GM19328 (cell line): ENCODE data around the gene CA12.
"Not testable (repeated sequence)": the region's sequence is repeated elsewhere in the genome, so short reads cannot be mapped to it uniquely, and the experiment has no call there.

Source experiments
- ATAC-seq: cut with Tn5 transposase; IDR thresholded peaks from one replicate; pipeline ENCODE4 v1.9.1; 2021; ENCODE audit warnings: mild to moderate bottlenecking, moderate library complexity; ENCODE audit not compliant: unreplicated experiment

Gene CA12

DNA sequence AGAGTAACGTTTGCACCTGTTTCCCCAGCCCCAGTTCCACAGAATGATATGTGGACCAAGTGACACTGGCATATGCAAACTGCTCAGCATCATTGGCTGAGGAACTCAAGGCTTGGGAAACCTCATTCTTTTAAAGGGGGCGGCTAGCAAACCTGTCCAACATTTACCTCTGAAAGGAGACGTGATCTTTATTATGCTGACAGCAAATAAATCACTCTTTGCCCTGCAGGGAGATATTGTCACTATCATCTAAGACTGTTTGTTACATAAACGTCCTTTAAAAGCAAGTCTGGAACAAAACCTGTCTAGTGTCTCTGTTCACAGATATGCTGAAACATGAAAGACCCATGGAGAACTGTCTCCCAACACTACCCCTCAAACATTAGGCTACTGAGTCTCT lies 21.5 kb downstream of the CA12 start:
- no peak for ATAC-seq

GRCh38 chr15:63358241-63359029 lies 23.2 kb downstream of the CA12 start:
- ATAC-seq: no peak

- no peak for ATAC-seq
Observed at GRCh38 chr15:63357731-63358130, 23.9 kb downstream of the CA12 start.

DNA sequence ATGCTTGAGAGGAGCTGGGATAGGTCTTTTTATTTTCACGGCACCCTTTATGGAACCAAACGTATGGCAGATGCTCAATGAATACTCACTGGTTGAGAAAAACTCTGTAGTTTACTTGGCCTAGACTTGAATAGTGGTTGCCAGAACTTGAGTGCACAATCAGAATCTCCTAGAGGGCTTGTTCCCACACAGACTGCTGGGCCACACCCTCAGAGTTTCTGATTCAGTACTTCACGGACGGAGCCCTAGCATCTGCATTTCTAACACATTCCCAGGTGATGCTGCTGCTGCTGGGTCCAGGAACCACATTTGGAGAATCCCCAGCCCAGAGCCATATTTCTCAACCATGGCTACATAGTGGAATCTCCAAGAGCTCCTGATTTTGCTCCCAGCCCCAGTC lies 24.6 kb downstream of the CA12 start:
- ATAC-seq: no peak

- no peak for ATAC-seq
Observed at GRCh38 chr15:63354821-63355650, 26.6 kb downstream of the CA12 start.

- ATAC-seq: no peak
Observed at GRCh38 chr15:63353887-63354286, 27.8 kb downstream of the CA12 start.

GRCh38 chr15:63353261-63353660 lies 28.4 kb downstream of the CA12 start:
- ATAC-seq: no peak

- no peak for ATAC-seq
Observed at GRCh38 chr15:63352808-63353207, 28.8 kb downstream of the CA12 start.

DNA sequence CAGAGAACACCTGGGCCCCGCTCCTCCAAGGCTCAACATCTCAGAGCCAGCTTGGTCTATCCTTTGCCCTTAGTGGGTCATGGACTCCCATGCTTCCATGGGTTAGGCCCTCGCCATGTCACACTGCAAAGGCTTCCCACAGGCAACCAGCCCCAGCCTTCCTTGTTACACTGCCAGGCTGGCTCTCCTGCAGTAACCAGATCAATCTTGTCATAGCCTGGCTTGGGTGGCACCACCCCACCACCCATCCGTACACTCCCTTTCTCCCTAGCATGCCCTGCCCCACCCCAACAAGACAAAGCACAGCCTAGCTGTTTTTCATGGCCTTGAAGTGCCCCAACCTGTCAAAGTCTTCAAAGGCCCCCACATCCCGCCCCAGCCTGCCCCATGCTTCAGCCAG lies 30.5 kb downstream of the CA12 start:
- no peak for ATAC-seq

GRCh38 chr15:63350178-63350621 lies 31.4 kb downstream of the CA12 start:
- no peak for ATAC-seq

- no peak for ATAC-seq
Observed at GRCh38 chr15:63349621-63350020, 32.0 kb downstream of the CA12 start.

- ATAC-seq: no peak
Observed at GRCh38 chr15:63349156-63349555, 32.5 kb downstream of the CA12 start.

- ATAC-seq: no peak
Observed at GRCh38 chr15:63348392-63348791, 33.3 kb downstream of the CA12 start.

DNA sequence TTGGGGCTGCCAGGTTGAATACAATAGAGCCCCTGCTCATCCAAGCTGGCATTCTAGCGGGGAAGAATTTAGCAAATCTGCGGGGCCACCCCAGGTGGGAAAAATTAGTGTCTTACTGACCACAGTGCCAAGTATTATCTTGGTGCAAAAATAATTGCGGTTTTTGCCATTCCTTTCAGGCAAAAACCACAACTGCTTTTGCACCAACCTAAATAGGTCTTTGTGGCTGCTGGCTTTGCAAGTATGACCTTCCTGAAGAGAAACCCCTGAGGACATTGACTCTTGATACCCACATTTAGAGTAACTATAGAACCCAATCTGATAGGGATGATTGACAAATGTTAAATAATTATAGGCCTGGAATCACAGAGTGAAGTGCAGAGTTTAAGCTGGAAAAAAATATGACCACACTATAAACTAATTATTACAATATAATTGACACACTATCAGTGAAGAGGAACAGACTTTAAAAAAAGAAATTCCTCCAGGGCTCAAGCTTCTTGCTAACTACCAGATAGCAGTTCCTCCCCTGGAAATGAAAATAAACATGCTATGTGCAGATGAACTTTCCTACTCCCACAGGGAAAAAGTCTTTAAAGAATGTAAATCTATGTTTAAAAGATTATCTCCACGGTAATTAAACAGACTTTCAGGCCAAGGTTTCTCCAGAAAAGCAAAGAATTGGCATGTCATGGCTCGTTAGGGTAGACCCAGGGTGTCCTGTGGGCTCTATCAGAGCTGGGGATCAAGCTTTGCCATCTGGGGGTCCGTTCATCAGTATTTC lies 34.4 kb downstream of the CA12 start:
- no peak for ATAC-seq

DNA sequence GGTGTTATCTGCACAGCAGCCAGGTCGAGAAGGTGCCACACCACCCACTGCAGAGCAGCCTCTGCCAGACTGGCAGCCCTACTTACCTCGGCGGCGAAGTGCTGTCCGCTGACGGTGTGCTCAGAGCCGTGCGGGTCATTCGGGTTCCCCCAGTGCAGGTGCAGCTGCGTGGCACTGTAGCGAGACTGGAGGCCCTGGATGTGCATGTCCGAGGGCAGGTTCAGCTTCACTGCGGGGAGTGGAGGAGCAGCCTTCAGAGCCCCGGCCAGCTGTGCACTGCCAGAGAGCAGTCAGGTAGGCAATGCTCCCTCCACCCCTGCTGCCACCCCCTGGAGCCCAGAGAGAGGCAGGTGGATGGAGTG lies 36.3 kb downstream of the CA12 start:
- ATAC-seq: no peak

DNA sequence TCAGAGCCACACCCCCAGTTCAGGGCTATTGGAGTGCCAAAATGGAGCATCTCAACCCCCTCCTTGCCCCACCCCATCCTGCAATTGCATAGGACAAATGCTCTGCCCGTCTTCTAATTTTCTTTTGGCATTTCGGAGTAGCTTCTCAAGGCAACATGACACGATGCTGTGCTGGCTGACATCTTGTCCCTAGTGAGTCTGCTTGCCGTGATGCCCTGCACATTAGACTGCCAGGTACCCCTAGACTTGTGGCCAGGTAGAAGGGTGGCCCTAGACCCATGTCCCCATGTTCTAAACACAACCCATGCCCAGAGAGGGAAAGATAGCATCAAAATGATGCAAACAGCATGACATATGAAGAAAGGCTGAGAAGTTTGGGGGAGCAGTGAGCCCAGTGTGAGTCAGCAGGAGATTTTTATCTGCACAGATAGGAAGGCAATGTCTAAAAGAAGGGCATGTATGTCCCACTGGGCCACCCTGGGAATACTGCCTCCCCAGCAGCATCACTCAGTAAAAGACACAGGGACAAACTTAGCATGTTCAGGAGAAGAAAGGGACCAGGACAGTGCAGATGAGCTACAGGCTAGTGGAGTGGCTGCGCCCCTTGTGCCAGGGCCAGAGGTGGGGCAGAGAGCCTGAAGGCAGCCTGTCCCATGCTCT lies 36.8 kb downstream of the CA12 start:
- ATAC-seq: no peak

GRCh38 chr15:63342996-63343562 lies 38.6 kb downstream of the CA12 start:
- ATAC-seq: not testable (repeated sequence)

- no peak for ATAC-seq
Observed at GRCh38 chr15:63341898-63342297, 39.7 kb downstream of the CA12 start.

- ATAC-seq: no peak
Observed at GRCh38 chr15:63340878-63341277, 40.8 kb downstream of the CA12 start.

DNA sequence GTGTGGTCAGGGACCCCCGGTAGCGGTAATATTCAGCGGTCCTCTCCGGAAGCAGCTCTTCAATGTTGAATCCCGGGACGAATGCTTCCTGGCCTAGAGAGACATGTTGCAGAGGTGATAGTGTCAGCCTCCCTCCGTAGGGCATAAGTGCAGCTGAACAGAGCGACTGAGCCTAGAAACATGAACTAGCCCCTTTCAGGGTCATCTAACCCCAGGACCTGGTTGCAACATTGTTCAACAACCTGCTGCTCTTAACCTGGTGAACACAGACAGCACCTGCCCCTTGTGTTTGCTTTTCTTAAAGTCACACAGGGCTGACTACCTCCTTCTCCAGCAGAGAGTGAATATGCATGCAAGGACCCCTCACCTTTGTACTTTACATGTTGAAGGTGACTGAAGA lies 41.3 kb downstream of the CA12 start:
- no peak for ATAC-seq

DNA sequence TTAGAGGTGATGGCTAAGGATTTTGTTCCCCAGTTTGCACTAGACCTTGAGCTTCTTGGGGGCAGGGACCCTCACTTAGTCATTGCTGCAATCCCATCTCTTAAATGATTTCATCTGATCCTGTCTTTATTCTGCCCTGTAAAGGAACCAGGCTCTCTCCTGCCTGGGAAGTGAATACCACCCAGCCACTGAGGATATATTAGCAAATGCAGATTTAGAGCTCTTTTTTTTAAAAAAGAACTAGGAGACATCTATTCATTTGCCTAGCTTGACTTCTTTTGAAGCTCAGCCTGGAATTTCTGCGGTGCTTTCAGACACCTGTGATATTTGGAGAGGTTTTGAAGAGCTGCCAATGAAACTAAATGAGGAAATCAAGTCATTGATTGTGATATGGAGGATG lies 41.8 kb downstream of the CA12 start:
- ATAC-seq: no peak
